IPS-NIHi7 (cell line): ENCODE data around the gene TIMP2.
"Not testable (repeated sequence)": the region's sequence is repeated elsewhere in the genome, so short reads cannot be mapped to it uniquely, and the experiment has no call there.

ENCODE experiments used
- DNase-seq: peaks from one replicate; pipeline ENCODE4 v3.0.0; 2012; ENCODE audit warnings: mixed read lengths; ENCODE audit errors: extremely low spot score

TIMP2 gene

DNA sequence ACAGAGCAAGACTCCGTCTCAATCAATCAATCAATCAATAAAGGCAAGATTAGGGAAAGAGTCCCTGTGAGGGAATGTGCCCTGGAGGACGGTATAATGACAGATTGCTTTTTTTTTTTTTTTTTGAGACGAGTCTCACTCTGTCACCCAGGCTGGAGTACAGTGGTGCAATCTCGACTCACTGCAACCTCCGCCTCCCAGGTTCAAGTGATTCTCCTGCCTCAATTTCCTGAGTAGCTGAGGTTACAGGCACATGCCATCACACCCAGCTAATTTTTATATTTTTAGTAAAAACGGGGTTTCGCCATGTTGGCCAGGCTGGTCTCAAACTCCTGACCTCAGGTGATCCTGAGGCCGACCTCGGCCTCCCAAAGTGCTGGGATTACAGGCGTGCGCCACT lies 35.1 kb downstream of the TIMP2 start:
- DNase-seq = not testable (repeated sequence)

DNA sequence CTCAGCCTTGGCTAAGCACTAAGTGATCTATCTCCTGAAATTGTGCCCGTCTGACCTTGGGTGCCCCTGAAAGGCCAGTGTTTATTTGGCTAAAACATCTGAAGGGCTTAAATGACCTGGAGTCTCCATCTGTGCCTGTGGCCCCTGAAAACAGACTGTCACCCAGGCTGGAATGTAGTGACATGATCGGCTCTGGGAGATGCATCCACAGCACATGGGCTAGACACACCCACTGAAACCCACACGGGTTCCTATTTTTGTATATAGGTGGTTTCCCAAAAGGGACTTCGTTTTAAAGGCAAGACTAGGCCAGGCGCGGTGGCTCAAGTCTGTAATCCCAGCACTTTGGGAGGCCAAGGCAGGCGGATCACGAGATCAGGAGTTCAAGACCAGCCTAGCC lies 35.7 kb downstream of the TIMP2 start:
- no peak for DNase-seq

DNA sequence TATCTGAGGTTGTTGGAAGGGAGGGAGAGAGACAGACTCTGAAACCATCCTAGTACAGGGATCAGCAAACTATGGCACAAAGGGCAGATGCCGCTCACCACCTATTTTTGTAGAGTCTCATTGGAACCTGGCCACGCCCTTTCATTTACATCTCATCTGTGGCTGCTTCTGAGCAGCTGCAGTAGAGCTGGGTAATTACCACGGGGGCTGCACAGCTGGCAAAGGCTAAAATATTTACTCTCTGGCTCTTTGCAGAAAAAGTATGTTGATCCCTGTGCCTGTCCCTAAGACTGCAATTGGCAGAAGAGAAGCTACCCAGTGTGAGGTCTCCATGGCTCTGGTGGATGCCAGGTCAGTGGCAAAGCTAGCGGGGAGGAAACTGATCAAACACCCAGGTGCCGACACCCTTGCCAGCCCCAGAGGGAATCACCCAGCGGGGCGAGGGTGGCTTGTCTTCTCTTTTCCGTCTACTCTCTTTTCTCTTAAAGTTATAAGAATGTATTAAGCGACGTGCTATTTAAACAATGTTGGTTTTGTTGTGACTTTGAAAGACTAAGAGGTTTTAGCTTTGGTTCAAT lies 36.2 kb downstream of the TIMP2 start:
- no peak for DNase-seq

DNA sequence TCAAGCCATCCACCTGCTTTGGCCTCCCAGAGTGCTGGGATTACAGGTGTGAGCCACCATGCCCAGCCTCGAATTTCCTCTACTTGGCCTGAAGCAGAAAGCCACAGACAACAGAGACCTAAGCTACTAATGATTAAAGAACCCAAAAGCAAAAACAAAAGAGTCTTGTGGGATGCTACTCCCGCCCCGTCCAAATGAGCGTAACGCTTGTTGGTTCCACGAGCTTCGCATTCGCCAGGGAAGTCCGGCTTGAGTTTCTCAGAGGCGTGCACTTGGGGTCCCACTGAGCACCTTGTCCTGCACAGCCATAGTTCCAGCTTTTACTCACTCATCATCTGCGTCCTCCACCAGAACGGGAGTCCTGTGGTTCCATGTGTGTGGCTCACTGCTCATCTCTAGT lies 38.2 kb downstream of the TIMP2 start:
- no peak for DNase-seq

DNA sequence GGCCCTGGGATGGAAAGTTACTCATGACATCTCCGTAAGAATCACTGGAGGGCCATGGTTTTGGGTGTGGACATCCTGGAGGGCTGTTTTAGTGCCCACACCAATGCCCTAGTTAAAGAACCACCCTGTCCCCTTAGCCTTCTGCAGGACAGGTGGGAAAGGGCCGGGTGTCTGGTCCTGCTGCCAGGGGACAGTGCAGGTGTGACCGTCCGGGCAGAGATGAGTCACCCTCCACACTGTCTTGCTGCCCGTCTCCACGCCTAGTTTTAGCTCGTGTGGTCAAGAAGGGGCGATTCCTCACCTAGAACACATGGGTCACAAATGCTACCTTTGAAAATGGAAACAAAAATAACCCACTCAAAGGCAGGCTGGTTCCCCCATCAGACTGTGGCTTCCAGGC lies 39.2 kb downstream of the TIMP2 start:
- DNase-seq = no peak

DNA sequence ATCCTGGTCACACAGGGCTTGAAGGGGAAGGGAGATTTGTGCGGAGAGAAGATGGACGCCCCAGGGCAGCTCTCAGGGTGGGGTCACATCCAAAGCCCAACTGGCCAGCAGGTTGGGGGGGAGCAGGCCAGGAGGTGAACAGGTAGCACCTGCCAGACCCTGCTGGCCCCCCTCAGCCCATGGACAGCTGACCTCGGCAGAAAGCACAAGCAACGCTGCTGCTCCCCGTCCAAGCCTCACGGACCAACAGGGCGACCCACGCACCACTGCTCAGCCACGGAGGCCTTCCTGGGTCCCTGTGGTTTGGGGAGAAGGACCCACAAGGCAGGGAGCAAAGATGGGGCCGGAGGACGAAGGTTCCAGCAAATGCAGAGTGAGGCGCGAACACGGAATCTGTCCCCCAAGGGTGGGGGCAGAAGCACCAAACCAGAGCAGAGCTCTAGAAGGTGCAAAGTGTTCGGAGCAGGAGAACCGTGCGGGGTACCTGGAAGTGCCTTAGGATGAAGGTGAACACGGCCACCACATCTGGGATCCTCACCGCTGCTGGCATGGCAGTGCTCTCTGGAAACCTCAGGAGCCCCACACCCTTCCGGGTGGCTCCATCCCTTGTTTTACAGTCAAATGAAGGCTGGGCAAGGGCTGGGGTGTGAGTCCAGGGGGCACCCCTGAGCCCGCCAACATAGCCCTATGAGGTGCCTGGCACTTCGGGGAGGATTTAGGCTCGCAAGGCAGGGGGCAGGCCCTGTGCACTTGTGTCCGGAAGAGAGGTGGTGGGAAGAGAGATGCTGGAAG lies 40.1 kb downstream of the TIMP2 start:
- no peak for DNase-seq

DNA sequence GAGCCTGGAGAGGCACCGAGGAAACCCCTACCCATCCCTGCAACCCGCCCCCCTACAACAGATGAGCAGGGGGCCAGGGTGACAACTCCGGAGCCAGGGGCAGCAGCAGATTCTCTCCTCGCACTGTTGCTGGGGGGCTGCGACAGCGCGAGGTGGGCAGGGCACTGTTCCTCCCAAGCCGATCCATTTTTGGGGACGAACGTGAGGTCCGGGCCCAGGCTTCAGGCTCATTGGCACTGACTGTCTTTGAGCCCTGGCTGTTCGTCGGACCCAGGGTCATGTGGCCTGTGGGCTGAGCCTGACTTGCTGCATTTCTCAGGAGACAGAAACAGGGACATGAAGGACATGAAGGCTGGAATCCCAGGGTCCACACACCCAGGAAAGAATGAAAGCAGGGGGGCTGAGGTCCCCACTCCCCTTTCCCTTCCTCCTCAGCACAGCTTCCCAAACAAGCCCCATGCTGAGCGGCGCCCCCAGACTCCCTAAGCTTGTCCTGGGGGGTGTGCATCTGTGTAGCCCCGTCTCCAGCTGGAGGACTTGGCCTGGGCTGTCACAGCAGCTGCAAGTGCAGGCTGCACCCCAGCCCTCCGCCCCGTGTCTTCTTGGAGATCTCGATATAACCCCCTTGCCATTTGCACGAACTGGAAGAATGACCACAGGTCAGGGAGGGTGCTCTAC lies 40.9 kb downstream of the TIMP2 start:
- no peak for DNase-seq

DNA sequence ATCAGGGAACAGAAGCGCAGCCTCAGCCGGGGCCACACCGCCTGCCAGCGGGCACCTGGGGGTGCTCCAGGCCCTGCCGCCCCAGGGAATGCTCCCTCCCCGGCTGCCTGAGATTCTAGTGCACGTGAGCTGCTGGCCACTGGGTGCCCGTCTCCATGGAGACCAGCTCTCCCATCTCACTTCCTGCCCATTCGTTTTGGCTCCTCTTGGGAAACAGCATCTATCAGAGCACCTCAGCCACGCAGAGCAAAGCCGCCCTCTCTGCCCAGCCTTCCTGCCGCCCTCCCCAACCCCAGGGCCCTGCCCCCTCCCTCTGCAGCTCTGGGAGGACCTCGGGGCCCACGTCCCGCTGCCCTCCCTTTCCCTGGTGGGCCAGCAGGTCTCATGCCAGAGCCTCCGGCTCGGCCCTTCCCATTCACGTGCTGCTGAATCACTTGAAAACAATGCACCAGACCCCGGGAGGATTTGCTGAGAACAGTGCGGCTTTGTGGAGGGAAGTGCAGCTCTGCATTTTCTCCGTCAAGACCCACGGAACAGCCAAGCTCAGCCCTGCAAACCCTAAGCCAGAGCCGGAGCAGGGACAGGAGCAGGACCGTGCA lies 41.6 kb downstream of the TIMP2 start:
- DNase-seq = peak; percentile 82

DNA sequence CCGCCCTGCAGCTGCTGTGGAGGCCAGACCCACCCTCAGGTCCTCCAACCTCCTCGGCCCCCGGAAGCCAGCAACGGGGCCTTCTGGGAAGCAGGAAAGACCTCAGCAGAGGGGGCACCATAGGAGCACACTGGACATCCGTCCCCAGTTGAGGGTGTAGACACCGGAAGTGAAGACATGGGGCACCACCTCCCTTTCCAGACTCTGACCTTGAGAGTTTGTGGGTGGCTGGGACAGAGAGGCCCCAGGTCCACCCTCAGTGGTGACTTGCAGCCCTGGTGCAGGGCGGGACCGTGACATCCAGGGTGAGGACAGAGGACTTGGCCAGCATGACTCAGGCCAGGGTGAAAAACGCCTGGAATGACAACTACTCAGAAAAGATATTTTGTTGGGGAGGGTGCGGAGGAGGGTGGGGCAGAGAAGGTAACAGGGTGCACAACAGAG lies 42.1 kb downstream of the TIMP2 start:
- DNase-seq = peak; percentile 53

DNA sequence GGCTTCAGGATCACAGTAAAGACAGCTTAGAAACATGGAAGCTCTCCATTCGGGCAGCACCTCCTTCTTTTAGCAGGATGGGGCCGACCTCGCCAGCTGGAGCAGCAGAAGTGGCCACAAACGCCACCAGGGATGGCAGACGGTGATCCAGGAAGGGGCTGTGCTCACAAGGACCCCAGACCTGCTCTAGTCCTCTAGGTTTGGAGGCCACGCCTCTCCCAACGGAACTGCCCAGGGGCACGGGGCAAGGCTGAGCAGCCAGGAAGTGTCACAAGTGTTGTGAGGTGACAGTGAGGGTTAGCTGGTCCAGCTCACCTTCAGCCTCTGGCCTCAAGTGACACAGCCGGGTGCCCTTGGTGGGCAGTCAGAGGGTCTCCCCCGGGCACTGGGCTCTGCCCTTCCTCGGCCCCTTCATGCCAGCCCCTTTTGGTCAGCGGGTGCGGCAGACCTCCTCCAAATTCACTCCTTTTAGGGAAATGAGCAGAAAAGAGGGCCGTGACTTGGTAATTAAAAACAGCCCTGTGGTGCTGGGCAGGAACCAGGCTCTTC lies 42.6 kb downstream of the TIMP2 start:
- DNase-seq = no peak

DNA sequence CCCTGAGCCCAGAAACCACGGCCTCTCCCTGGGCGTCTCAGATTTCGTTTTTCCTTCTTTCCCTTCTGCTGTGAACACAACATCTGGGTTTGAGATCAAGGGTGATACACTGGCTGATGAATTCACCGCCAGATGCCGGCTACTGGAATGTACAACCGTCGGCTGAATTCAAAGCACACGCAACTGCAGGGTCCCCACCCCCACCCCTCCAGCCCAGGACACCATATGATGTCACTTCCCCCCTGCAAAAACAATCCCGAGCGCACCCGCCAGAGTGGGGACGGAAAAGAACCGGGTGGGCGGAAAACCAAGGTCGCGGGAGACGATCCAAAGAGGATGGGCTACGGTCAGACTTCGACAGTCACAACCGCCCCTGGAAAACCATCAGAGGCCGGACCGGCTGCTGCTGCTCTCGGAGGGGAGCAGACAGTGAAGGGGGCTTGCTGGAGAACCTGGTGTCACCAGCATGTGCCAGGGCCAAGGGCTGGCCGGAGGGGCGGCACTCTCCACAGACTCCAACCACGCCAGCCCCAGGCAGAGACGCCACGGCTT lies 45.5 kb downstream of the TIMP2 start:
- no peak for DNase-seq

DNA sequence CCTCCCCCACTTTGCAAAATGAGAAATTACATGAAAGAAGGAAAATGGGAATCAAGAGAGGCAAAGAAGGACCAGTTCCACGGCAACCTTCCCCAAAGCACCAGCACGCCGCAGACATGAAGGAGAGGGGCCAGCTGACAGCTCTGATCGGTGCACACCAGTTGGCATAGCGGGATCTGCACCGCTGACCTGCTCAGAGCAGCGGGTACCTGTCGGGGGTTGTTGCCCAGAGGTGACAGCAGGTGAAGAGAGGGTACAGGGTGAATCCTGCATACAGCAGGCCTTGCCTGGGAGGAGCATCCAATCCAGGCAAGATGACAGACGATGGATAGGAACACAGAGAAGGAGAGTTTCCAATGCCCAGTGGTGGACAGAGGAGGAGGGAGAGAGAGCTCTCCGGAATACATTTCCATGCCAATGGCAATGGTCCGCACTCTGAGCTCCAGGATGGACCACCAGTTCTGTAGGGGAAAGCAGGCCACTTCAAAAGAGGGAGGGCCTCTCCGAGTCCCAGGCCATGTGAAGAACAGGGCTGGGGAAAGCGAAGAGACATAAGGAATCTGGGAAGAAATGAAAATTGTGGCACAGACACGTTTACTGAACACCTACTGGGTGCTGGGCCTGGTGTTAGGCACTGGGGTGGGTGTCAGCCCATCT lies 46.2 kb downstream of the TIMP2 start:
- no peak for DNase-seq

DNA sequence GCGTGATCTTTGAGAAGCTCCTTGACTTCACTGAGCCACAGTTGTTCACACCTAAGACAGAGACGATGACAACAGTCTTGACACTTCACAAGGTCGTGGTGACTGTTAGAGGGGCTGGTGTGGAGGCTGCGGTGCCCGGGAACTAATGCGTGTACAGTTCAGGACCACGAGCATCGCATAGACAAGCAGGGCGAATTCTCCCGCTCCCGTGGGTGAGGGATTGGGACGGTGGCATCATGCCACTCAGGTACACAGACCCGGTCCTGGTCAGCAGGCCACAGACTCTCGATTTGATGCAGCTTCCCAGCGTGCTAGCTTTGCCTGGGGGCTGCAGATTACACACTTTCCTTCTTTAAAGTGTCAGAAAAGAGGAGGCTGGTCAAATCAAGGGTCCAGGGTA lies 46.9 kb downstream of the TIMP2 start:
- DNase-seq = no peak

DNA sequence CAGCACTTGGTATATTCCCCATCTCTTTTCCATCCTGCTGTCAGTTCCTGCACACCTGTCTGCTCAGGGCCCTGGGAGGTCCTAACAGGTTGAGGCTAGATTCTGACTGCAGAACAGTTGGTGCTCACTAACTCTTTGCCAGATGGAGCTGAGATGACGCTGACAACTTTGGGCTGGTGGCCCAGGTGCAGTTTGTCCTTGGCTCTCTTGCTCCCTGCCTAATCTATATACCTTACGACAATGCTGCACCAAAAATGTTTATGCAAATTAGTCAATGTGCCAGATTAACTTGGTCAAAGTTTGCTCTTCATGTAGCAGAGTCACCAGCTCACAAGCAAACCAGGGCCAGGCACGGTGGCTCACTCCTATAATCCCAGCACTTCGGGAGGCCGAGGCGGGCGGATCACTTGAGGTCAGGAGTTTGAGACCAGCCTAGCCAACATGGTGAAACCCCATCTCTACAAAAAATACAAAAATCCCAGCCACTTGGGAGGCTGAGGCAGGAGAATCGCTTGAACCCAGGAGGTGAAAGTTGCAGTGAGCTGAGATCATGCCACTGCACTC lies 48.2 kb downstream of the TIMP2 start:
- not testable (repeated sequence) for DNase-seq

DNA sequence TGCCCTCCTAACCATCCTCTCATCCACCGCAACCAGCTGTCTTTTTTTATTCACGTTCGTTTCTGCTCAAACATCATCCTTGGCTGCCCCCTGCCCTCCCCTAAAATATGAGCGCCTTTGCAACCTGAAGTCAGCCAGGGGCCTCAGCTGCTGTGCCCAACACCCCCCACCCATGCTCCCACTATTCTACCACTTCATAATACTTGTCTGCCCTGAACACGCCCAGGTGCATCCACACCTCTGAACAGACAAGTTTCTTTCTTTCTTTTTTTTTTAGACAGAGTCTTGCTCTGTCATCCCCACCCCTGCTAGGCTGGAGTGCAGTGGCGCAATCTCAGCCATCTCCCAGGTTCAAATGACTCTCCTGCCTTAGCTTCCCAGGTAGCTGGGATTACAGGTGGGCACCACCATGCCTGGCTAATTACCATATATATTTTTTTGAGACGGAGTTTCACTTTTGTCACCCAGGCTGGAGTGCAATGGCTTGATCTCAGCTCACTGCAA lies 49.0 kb downstream of the TIMP2 start:
- no peak for DNase-seq

DNA sequence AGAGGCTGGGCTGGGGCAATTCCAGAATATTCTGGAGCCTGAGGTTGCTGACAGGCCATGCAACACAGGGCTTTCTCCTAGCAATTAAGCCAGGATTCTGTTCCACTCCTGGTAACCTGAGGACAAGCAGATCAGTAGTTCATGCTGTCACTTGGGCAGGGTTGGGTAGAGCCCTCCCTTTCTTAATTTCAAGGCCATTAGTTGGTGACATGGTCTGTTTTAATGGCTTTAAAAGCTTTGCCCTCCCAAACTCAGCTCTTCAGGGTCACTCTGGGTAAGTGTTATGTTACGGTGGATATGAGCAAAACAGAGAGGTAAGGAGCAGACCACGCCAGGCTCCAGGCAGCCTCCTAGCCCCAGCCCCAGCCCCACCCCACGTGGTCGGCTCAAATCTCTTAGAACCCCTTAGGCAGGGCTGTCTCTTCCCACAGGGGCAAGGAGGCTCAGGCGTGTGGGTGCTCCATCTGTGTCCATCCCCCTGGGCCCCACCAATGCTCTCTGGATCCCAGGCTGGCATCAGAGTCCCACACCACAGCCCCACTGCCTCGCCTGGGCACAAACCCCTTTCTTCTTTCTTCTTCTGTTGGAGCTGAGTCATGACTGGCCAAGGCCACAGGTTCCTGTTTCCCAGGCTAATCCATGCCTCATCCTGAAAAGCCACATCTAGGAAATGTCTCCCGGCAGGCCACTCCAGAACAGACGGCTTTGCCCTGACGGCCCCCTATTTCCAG lies 49.7 kb downstream of the TIMP2 start:
- DNase-seq = no peak

DNA sequence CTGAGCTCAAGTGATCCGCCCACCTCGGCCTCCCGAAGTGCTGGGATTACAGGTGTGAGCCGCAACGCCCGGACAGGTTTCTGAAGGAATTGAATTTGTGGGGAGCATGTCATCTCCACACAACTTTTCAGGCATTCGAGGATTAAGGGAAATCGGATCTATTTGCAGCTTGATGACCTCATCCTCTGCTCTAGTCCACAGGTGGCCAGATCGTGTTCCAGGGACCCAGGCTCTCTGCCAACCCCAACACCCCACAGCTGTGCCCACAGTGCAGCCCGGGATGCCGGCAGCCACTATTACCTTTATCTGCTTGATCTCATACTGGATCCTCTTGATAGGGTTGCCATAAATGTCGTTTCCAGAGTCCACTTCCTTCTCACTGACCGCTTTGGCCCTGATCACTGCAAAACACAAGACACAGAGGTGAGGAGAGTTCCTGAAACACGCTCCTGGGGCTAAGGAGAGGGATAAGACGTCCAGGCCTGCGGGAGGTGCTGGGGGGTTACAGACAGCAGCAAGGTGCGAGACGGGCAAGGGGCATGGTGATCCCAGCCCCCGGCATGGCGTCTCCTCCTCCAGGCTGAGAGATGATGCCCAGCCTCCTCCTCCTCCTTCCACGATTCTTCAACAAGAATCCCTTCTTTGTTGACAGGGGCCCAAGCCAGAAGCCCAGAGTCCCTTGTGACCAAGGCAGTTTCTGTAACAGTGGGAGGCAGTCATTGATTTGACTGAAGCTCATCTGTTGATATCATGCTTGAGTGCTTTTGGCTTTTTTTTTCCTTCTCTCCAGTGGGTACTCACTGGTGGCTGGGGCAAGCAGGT lies 51.5 kb downstream of the TIMP2 start:
- DNase-seq = no peak

DNA sequence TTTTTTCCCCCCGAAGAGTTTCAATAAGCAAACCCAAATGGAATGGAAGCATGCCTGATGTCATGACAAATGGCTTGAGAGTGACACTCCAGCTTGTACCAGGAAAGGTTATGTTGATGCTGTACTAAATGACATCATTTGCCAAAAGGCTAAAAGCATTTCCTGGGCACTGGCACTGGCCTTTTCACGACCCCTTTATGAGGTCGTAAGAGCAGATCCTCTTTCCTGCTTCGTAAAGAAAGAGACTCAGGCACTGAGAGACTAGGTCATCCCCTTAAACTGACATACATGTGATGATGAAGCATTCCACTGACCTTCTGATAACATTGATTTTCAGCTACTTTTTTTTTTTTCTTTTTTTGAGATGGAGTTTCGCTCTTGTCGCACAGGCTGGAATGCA lies 52.7 kb downstream of the TIMP2 start:
- no peak for DNase-seq

DNA sequence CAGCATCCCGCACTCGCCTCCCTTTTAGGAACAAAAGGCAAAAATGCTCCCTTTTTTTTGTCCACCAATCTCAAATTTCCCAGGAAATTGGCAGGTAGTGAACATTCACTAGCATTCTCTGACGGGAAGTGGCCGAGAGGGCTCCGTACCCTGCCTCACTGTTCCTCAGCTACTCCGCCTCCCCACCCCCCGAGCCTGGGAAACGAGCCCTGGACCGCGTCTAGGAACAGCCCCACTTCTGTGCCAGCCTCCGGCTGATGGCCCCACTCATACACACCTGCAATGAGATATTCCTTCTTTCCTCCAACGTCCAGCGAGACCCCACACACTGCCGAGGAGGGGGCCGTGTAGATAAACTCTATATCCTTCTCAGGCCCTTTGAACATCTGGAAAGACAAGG lies 54.6 kb downstream of the TIMP2 start:
- no peak for DNase-seq
